GM12878 (cell line): ENCODE data around the gene SWI5. TPM values are rescaled to one million over a fixed set of nuclear protein-coding genes. Genes with fewer than 3 reads are reported as not detected.

ENCODE experiments used
- ATAC-seq: fragments of 200-7000 bp; cut with Tn5 transposase; 3 replicates; pipeline ENCODE4 v1.9.1; 2020; ENCODE audit warnings: mild to moderate bottlenecking, moderate library complexity
- BruUV-seq: library from RNA; stranded (reverse); fragments of 400-500 nt; replicated peaks from 2 replicates; lab custom pipeline; 2021; lab: Mats Ljungman, UMichigan
- CTCF ChIA-PET: fragments of 300-600 bp; sonication (Branson Sonifier 250); formaldehyde crosslinking; extraction: SDS; loops from one replicate; lab custom pipeline; 2021; ENCODE audit warnings: inconsistent platforms; lab: Yijun Ruan, JAX
- POLR2A ChIA-PET: fragments of 350-600 bp; formaldehyde crosslinking; extraction: SDS; loops from one replicate; lab custom pipeline; 2021; ENCODE audit warnings: inconsistent platforms; lab: Charles Lee
- RAD21 ChIA-PET: fragments of 300-600 bp; sonication (Branson Sonifier 250); formaldehyde crosslinking; loops from one replicate; lab custom pipeline; 2023; ENCODE audit warnings: antibody characterized with exemption; ENCODE audit not compliant: unreplicated experiment; lab: Charles Lee
- SMC1A ChIA-PET: fragments of 300-600 bp; sonication (Branson Sonifier 250); formaldehyde crosslinking; loops from one replicate; lab custom pipeline; 2023; ENCODE audit not compliant: unreplicated experiment, uncharacterized antibody; lab: Charles Lee
- DNase-seq: peaks from one replicate; pipeline ENCODE4 v3.0.0-alpha.2; 2011; ENCODE audit warnings: low read depth, low spot score
- FAIRE-seq: peaks from 3 replicates; lab custom pipeline; 2011; peaks lifted over from hg19 to GRCh38; lab: Jason Lieb, UNC
- H2AFZ ChIP-seq: 2 replicates; pipeline ENCODE4 v1.6.0; 2011; ENCODE audit warnings: low read depth, low read length, control low read depth; ENCODE audit not compliant: control insufficient read depth
- H3K27ac ChIP-seq: 2 replicates; pipeline ENCODE4 v1.5.1; 2011; ENCODE audit warnings: control low read depth; ENCODE audit not compliant: control insufficient read depth, insufficient read depth
- H3K27me3 ChIP-seq, 2 experiments: replicated peaks in 1 of 2; 2 replicates each; pipeline versions ENCODE4 v1.6.0 to v1.6.1; 2011; ENCODE audit warnings: low read length in 1 of 2; ENCODE audit not compliant: control insufficient read depth in 2 of 2, insufficient read depth in 2 of 2
- H3K36me3 ChIP-seq, 2 experiments: 2 replicates each; pipeline ENCODE4 v1.5.1; 2011; ENCODE audit warnings: low read length in 1 of 2; ENCODE audit not compliant: control insufficient read depth in 2 of 2, insufficient read depth in 2 of 2
- H3K4me1 ChIP-seq: 2 replicates; pipeline ENCODE4 v1.6.1; 2011; ENCODE audit warnings: mild to moderate bottlenecking, low read length, moderate library complexity, mixed read lengths; ENCODE audit not compliant: control insufficient read depth, insufficient read depth
- H3K4me2 ChIP-seq: 2 replicates; pipeline ENCODE4 v1.6.0; 2011; ENCODE audit warnings: control low read depth; ENCODE audit not compliant: control insufficient read depth, insufficient read depth
- H3K4me3 ChIP-seq: fragments of 200-600 bp; sonication (generic); 2 replicates; pipeline ENCODE4 v1.5.1; 2016
- H3K79me2 ChIP-seq: 2 replicates; pipeline ENCODE4 v1.6.0; 2011; ENCODE audit warnings: low read length; ENCODE audit not compliant: control insufficient read depth, insufficient read depth
- H3K9ac ChIP-seq: 2 replicates; pipeline ENCODE4 v1.8.0; 2011; ENCODE audit warnings: low read length, control low read depth, mixed read lengths; ENCODE audit not compliant: control insufficient read depth, insufficient read depth
- H3K9me3 ChIP-seq: replicated peaks from 3 replicates; pipeline ENCODE4 v1.5.1; 2011; ENCODE audit warnings: mild to moderate bottlenecking, low read length; ENCODE audit not compliant: control insufficient read depth, insufficient read depth
- H4K20me1 ChIP-seq: 2 replicates; pipeline ENCODE4 v1.6.0; 2011; ENCODE audit not compliant: control insufficient read depth, insufficient read depth
- ATF7 ChIP-seq: fragments of 450-650 bp; IDR thresholded peaks from 2 replicates; pipeline ENCODE4 v1.6.1; 2016; ENCODE audit warnings: low read depth, mild to moderate bottlenecking
- CHD1 ChIP-seq: IDR thresholded peaks from 2 replicates; pipeline ENCODE4 v1.6.1; 2012; ENCODE audit warnings: low read depth, low read length, improper control_type of control experiment
- CHD4 ChIP-seq: fragments of 200-600 bp; sonication (generic); IDR thresholded peaks from 2 replicates; pipeline ENCODE4 v1.6.1; 2016; ENCODE audit warnings: mild to moderate bottlenecking
- FOS ChIP-seq: IDR thresholded peaks from 3 replicates; pipeline ENCODE4 v1.6.1; 2011; ENCODE audit warnings: borderline replicate concordance; ENCODE audit not compliant: insufficient read length; ENCODE audit errors: extremely low read depth
- IRF3 ChIP-seq: fragments of 450-650 bp; IDR thresholded peaks from 2 replicates; pipeline ENCODE4 v1.6.1; 2014; ENCODE audit warnings: mild to moderate bottlenecking
- MEF2B ChIP-seq: fragments of 450-650 bp; IDR thresholded peaks from 2 replicates; pipeline ENCODE4 v1.6.1; 2018; ENCODE audit warnings: mild to moderate bottlenecking, moderate library complexity; ENCODE audit not compliant: partially characterized antibody, poor library complexity, severe bottlenecking
- MXI1 ChIP-seq: fragments of 150-350 bp; IDR thresholded peaks from 2 replicates; pipeline ENCODE4 v1.6.1; 2011; ENCODE audit warnings: low read depth, mild to moderate bottlenecking, inconsistent platforms, low read length, improper control_type of control experiment
- NBN ChIP-seq: fragments of 450-650 bp; IDR thresholded peaks from 2 replicates; pipeline ENCODE4 v1.6.1; 2016
- PAX8 ChIP-seq: fragments of 450-650 bp; IDR thresholded peaks from 2 replicates; pipeline ENCODE4 v1.6.1; 2017; ENCODE audit warnings: mild to moderate bottlenecking, moderate library complexity
- SKIL ChIP-seq: fragments of 450-650 bp; IDR thresholded peaks from 2 replicates; pipeline ENCODE4 v1.6.1; 2017; ENCODE audit warnings: mild to moderate bottlenecking, low read depth, inconsistent platforms; ENCODE audit not compliant: poor library complexity, severe bottlenecking
- SMC3 ChIP-seq: IDR thresholded peaks from 2 replicates; pipeline ENCODE4 v1.6.1; 2011; ENCODE audit warnings: low read length, improper control_type of control experiment, borderline replicate concordance
- TBL1XR1 ChIP-seq: IDR thresholded peaks from 2 replicates; pipeline ENCODE4 v1.6.1; 2012; ENCODE audit warnings: low read depth, low read length, improper control_type of control experiment
- ZNF217 ChIP-seq: fragments of 450-650 bp; IDR thresholded peaks from 2 replicates; pipeline ENCODE4 v1.6.1; 2017; ENCODE audit warnings: antibody characterized with exemption, mild to moderate bottlenecking
- ZNF622 ChIP-seq: fragments of 450-650 bp; IDR thresholded peaks from 2 replicates; pipeline ENCODE4 v1.6.1; 2017; ENCODE audit warnings: mild to moderate bottlenecking, inconsistent platforms
- ZZZ3 ChIP-seq: IDR thresholded peaks from 2 replicates; pipeline ENCODE4 v1.6.1; 2011; ENCODE audit warnings: low read depth; ENCODE audit not compliant: control insufficient read depth, insufficient read length
- WGBS: methylation state at CpG from one replicate; pipeline ENCODE4 v1.1.6; 2016; ENCODE audit warnings: low lambda C conversion rate; ENCODE audit not compliant: insufficient replicate concordance, insufficient coverage; ENCODE audit errors: missing lambda C conversion rate; 5-methylcytosine and 5-hydroxymethylcytosine counted together
- in situ Hi-C: fragments of 300-500 bp; cut with MboI; formaldehyde crosslinking; loops from 9 replicates; pipeline ENCODE4 v1.14.3; 2018; ENCODE audit warnings: mixed read lengths
- intact Hi-C: fragments of 100-400 bp; cut with micrococcal nuclease; formaldehyde crosslinking; loops from one replicate; pipeline ENCODE4 v1.14.2; 2022; ENCODE audit not compliant: unreplicated experiment
- polyA plus RNA-seq, 11 experiments: library from polyadenylated mRNA; depleted of rRNA in 4 of 11; unstranded in 6 of 11; stranded (reverse) in 5 of 11; fragments of >200 nt; fragmentation: Nextera tagmentation in 4 of 11; fragmentation: Illumina TruSeq in 1 of 11; extraction: Ambion mirVana in 4 of 11; extraction: Trizol in 1 of 11; gene quantifications; 1 replicate in 1 of 11; 2 replicates in 10 of 11; pipeline versions ENCODE4 v1.2.1 to v1.2.3, GENCODE V29; 2011 to 2016; ENCODE audit warnings: inconsistent platforms in 2 of 11, missing spikeins in 2 of 11, low read depth in 1 of 11
- total RNA-seq, 4 experiments: library from RNA; depleted of rRNA in 3 of 4; stranded (reverse); fragments of >200 nt in 3 of 4; fragmentation: Illumina TruSeq in 1 of 4; extraction: Trizol in 1 of 4; gene quantifications; 2 replicates each; pipeline versions ENCODE4 v1.2.1 to v1.2.3, GENCODE V29; 2013 to 2021
- TF ChIP-seq, protein P1 (sequence below): fragments of 450-650 bp; formaldehyde crosslinking; IDR thresholded peaks from 2 replicates; pipeline ENCODE4 v1.4.0; 2022; ENCODE audit warnings: mild to moderate bottlenecking, moderate library complexity

SWI5 gene
- total and polyA plus RNA-seq, 10 of the 15 experiments (the other 5 are each of a cell fraction or from before 2014, with no cell fraction given): 13.3 to 36.2 (median 18.1) TPM

GRCh38 chr9:128304136-128304970 is 28.3 kb downstream of the SWI5 start (continued):
- no peak for TF ChIP-seq PAX8
- TF ChIP-seq, all 136 proteins: peak for 0

DNA sequence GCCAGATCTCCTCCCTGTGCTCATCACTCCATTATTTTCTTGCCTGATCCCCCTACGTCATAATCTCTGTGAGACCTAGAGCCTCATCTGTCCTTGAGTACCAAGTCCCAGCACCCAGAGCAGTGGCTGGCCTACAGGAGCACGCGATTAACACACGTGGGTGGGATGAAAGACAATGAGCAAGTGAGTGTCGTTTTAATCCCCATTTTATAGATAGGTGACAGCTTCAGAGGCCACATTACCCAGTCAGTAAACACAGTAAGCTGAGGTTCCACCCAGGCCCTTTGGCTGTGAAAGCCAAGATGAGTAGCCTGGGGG is 28.9 kb downstream of the SWI5 start:
- no TSS peak for BruUV-seq
- in situ Hi-C loops: no loop called here
- TF ChIP-seq IRF3: no peak
- TF ChIP-seq CHD4: no peak
- no peak for TF ChIP-seq MXI1
- TF ChIP-seq ZNF622: no peak
- no peak for TF ChIP-seq CHD1
- no peak for TF ChIP-seq ATF7
- TF ChIP-seq, protein P1, sequence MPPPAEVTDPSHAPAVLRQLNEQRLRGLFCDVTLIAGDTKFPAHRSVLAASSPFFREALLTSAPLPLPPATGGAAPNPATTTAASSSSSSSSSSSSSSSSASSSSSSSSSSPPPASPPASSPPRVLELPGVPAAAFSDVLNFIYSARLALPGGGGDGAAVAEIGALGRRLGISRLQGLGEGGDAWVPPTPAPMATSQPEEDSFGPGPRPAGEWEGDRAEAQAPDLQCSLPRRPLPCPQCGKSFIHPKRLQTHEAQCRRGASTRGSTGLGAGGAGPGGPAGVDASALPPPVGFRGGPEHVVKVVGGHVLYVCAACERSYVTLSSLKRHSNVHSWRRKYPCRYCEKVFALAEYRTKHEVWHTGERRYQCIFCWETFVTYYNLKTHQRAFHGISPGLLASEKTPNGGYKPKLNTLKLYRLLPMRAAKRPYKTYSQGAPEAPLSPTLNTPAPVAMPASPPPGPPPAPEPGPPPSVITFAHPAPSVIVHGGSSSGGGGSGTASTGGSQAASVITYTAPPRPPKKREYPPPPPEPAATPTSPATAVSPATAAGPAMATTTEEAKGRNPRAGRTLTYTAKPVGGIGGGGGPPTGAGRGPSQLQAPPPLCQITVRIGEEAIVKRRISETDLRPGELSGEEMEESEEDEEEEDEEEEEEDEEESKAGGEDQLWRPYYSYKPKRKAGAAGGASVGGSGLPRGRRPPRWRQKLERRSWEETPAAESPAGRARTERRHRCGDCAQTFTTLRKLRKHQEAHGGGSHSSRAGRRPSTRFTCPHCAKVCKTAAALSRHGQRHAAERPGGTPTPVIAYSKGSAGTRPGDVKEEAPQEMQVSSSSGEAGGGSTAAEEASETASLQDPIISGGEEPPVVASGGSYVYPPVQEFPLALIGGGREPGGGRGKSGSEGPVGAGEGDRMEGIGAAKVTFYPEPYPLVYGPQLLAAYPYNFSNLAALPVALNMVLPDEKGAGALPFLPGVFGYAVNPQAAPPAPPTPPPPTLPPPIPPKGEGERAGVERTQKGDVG: no peak
- TF ChIP-seq ZZZ3: no peak
- TF ChIP-seq TBL1XR1: no peak
- TF ChIP-seq ZNF217: no peak
- TF ChIP-seq FOS: no peak
- TF ChIP-seq NBN: no peak
- no peak for TF ChIP-seq SKIL
- no peak for TF ChIP-seq MEF2B
- TF ChIP-seq SMC3: no peak

More for the DNA sequence above, 28.9 kb downstream of the SWI5 start:
- no peak overlapping the region for H2AFZ ChIP-seq
- H3K9me3 ChIP-seq: no peaks in the 10 kb centered on the region
- WGBS: 64% methylated on average over 5 of the region's 5 CpGs
- H3K36me3 ChIP-seq: peaks cover 3 to 7% of the 10 kb centered on the region in 2 experiments; a peak in 2 of 4 replicates
- DNase-seq (no peak), ATAC-seq (no peak), FAIRE-seq (no peak)
- CTCF ChIA-PET: interaction anchor here (1.1 to 2.6 kb wide), 2 partner anchors 10 to 36 kb away, joined by 4 to 9 read pairs; no protein-coding TSS in a partner anchor
- RAD21 ChIA-PET: no interaction called here
- H4K20me1 ChIP-seq: no peaks in the 10 kb centered on the region
- H3K4me2 ChIP-seq: no peak overlapping the region
- POLR2A ChIA-PET: interaction anchor here (0.6 kb wide), 1 partner anchor 363 kb away, joined by 3 read pairs; no protein-coding TSS in a partner anchor
- H3K4me1 ChIP-seq: no peaks in the 10 kb centered on the region
- SMC1A ChIA-PET: no interaction called here
- no peaks in the 10 kb centered on the region for H3K79me2 ChIP-seq
- no peak overlapping the region for H3K9ac ChIP-seq
- H3K27ac ChIP-seq: no peak overlapping the region
- H3K27me3 ChIP-seq: no peaks in the 10 kb centered on the region
- no peak overlapping the region for H3K4me3 ChIP-seq
- intact Hi-C loops: no loop called here
